Fibroblast of skin of scalp (primary cell): ENCODE data around the gene STK24.

Source experiments
- DNase-seq: peaks from one replicate; pipeline ENCODE4 v3.0.0-alpha.2; 2013

Gene STK24

GRCh38 chr13:98509271-98510155 lies 67.4 kb downstream of the STK24 start:
- DNase-seq = peak; percentile 90

- peak; percentile 91 for DNase-seq
These were observed 68.2 kb downstream of the STK24 start for GRCh38 chr13:98508685-98509084.

- DNase-seq = peak; percentile 84
These were observed 68.6 kb downstream of the STK24 start for GRCh38 chr13:98508280-98508679.

- DNase-seq = peak; percentile 63
These were observed 69.6 kb downstream of the STK24 start for GRCh38 chr13:98507282-98507797.

GRCh38 chr13:98506728-98507230 lies 70.1 kb downstream of the STK24 start:
- no peak for DNase-seq

GRCh38 chr13:98506322-98506721 lies 70.6 kb downstream of the STK24 start:
- no peak for DNase-seq

GRCh38 chr13:98505217-98505616 lies 71.7 kb downstream of the STK24 start:
- DNase-seq = no peak

- no peak for DNase-seq
These were observed 72.4 kb downstream of the STK24 start for GRCh38 chr13:98504371-98504963.

GRCh38 chr13:98504029-98504351 lies 72.9 kb downstream of the STK24 start:
- no peak for DNase-seq

- no peak for DNase-seq
These were observed 73.5 kb downstream of the STK24 start for GRCh38 chr13:98503175-98504028.

GRCh38 chr13:98500963-98501421 lies 75.9 kb downstream of the STK24 start:
- DNase-seq = no peak

- no peak for DNase-seq
These were observed 79.9 kb downstream of the STK24 start for GRCh38 chr13:98496966-98497365.

- no peak for DNase-seq
These were observed 80.5 kb downstream of the STK24 start for GRCh38 chr13:98496479-98496791.

- DNase-seq = peak; percentile 26
These were observed 81.1 kb downstream of the STK24 start for GRCh38 chr13:98495627-98496478.

- no peak for DNase-seq
These were observed 82.1 kb downstream of the STK24 start for GRCh38 chr13:98494769-98495168.

GRCh38 chr13:98493042-98493712 lies 83.7 kb downstream of the STK24 start:
- DNase-seq = peak; percentile 27

GRCh38 chr13:98492335-98493041 lies 84.4 kb downstream of the STK24 start:
- peak; percentile 84 for DNase-seq

GRCh38 chr13:98490866-98491265 lies 86.0 kb downstream of the STK24 start:
- DNase-seq = no peak

- DNase-seq = no peak
These were observed 86.6 kb downstream of the STK24 start for GRCh38 chr13:98490195-98490836.
